ENCODE results near the gene WDR3. TPM values are rescaled to one million over a fixed set of nuclear protein-coding genes. Genes with fewer than 3 reads are reported as not detected.

The WDR3 gene
- total RNA-seq, 1 experiment from 2014 or later, result 61.4 TPM

- H2BK120ac ChIP-seq (ENCODE audit: low read depth, low read length, poor library complexity, severe bottlenecking), result no peak overlapping the region
- no peak overlapping the region for H3K14ac ChIP-seq (ENCODE audit: insufficient read depth, low read length)
- H2BK12ac ChIP-seq (ENCODE audit: insufficient read length, low read depth, low read length), result no peak overlapping the region
- H4K91ac ChIP-seq (ENCODE audit: insufficient read length, low read depth, low read length), result no peak overlapping the region
- H4K5ac ChIP-seq (ENCODE audit: insufficient read length, low read depth, low read length), result no peak overlapping the region
- H3K27me3 ChIP-seq (ENCODE audit: insufficient read depth, low read length), result no peaks in the 10 kb centered on the region
- no peak overlapping the region for H3K27ac ChIP-seq (ENCODE audit: insufficient read length, low read depth, low read length)
- H4K20me1 ChIP-seq (ENCODE audit: control insufficient read depth, insufficient read depth, insufficient read length), result no peaks in the 10 kb centered on the region
- H2BK20ac ChIP-seq (ENCODE audit: low read depth, low read length, poor library complexity, severe bottlenecking), result no peak overlapping the region
- no peak overlapping the region for H3T11ph ChIP-seq (ENCODE audit: low read length)
- no peak overlapping the region for H3K56ac ChIP-seq (ENCODE audit: insufficient read length, low read depth, low read length)
- no peak overlapping the region for H3K4ac ChIP-seq (ENCODE audit: low read depth, low read length)
- no peaks in the 10 kb centered on the region for H3K9me3 Mint-ChIP-seq
- H3K4me2 ChIP-seq (ENCODE audit: insufficient read depth, insufficient read length, low read length), result no peak overlapping the region
- no peak overlapping the region for H2BK15ac ChIP-seq (ENCODE audit: low read depth, low read length)
- no peaks in the 10 kb centered on the region for H3K27me3 Mint-ChIP-seq (ENCODE audit: low read depth)
- no peaks in the 10 kb centered on the region for H3K9me3 ChIP-seq (ENCODE audit: control insufficient read depth, low read depth, low read length)
- TF ChIP-seq, protein P1, sequence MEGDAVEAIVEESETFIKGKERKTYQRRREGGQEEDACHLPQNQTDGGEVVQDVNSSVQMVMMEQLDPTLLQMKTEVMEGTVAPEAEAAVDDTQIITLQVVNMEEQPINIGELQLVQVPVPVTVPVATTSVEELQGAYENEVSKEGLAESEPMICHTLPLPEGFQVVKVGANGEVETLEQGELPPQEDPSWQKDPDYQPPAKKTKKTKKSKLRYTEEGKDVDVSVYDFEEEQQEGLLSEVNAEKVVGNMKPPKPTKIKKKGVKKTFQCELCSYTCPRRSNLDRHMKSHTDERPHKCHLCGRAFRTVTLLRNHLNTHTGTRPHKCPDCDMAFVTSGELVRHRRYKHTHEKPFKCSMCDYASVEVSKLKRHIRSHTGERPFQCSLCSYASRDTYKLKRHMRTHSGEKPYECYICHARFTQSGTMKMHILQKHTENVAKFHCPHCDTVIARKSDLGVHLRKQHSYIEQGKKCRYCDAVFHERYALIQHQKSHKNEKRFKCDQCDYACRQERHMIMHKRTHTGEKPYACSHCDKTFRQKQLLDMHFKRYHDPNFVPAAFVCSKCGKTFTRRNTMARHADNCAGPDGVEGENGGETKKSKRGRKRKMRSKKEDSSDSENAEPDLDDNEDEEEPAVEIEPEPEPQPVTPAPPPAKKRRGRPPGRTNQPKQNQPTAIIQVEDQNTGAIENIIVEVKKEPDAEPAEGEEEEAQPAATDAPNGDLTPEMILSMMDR (conservative IDR thresholded peaks at IDR 0.05), result no peak
- H3K79me1 ChIP-seq (ENCODE audit: insufficient read depth, low read depth, low read length, poor library complexity, severe bottlenecking), result no peaks in the 10 kb centered on the region
- no peaks in the 10 kb centered on the region for H3K79me2 ChIP-seq (ENCODE audit: insufficient read depth, low read length)
- H3K9ac ChIP-seq (ENCODE audit: extremely low read depth, insufficient read length, low read length), result no peak overlapping the region
- no peak overlapping the region for H3K4me3 Mint-ChIP-seq
- H4K8ac ChIP-seq (replicated peaks; ENCODE audit: insufficient read length, low read depth, low read length), result no peak overlapping the region
- DNase-seq, result no peak
- H2AK5ac ChIP-seq (ENCODE audit: insufficient read length, low read length), result no peak overlapping the region
- H3K18ac ChIP-seq (ENCODE audit: insufficient read length, low read depth, low read length), result no peak overlapping the region
- H3K36me3 Mint-ChIP-seq (ENCODE audit: insufficient read depth in 1 of 3, low read depth in 3 of 3), result peaks cover 59 to 89% (median 80%) of the 10 kb centered on the region in 3 experiments; a peak in 6 of 7 replicates
- H3K23ac ChIP-seq (ENCODE audit: insufficient read length, low read depth, low read length), result no peak overlapping the region
- no peak overlapping the region for H3K27ac Mint-ChIP-seq
- H2AFZ ChIP-seq (ENCODE audit: low read length), result no peak overlapping the region
- H2BK5ac ChIP-seq (ENCODE audit: insufficient read length, low read length), result no peak overlapping the region
- H3K4me1 Mint-ChIP-seq, result no peaks in the 10 kb centered on the region
- H3K4me1 ChIP-seq (ENCODE audit: insufficient read depth, low read length), result no peaks in the 10 kb centered on the region
- H3K23me2 ChIP-seq (ENCODE audit: insufficient read length, low read depth, low read length, poor library complexity, severe bottlenecking), result no peaks in the 10 kb centered on the region
- no CpG with 5 or more reads among the region's 2 CpGs for WGBS (ENCODE audit: extremely low coverage, insufficient read length, low lambda C conversion rate)
These were observed 12.8 kb downstream of the WDR3 start for GRCh38 chr1:117942293-117942692.
